ENCODE measurements around the gene ABCD3.

ABCD3 gene

DNA sequence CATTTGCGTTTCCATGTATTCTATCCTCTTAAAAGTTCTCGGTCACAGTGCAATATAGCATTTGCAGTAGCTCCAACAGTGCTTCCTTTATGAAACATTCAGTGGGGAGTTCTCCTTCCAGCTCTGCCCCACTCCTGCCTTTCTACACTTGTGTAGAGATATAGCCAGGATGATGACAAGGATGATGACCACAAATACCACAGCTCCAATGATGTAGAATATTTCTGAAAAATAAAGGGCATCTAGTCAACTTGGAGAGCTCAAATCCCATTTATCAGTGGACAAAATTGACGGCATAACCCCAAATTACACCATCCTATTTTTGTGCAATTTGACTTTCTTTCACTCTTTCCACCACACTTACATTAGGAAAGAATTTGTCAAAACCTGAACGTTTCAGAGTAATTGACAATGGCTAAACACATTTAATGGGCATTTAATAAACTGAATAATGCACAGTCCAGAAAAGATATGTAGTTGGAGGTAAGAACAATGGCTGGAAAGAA lies 112.2 kb downstream of the ABCD3 start:
- H3K36me3 ChIP-seq (replicated peaks; ENCODE audit: insufficient read depth, low read length) = no peaks in the 10 kb centered on the region
- no peak for DNase-seq

DNA sequence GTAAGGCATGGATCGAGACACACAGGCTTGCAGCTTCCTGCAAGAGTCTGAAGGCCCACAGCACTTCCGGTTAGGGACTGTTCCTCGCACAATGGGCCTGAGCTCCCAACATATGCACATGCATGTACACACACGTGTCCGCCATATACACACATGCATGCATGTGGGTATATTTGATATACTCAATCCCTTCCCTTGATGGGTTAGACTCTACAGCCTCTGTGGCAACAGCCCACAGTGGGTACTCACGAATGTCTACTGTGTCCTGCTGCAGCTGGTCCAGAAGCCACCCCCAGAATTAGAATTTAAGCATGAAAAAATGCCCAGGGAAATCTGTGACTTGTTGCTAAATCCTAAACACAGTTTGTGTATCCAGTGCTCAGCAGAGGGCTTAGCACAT lies 113.5 kb downstream of the ABCD3 start:
- Histone ChIP-seq H3K27me3 (replicated peaks; ENCODE audit: insufficient read depth, low read length) (no peaks in the 10 kb centered on the region), H3K9me2 (replicated peaks; ENCODE audit: insufficient read depth, low read length) (no peaks in the 10 kb centered on the region), H2AFZ (ENCODE audit: low read length) (no peak overlapping the region), H3F3A (ENCODE audit: insufficient read depth, low read length) (no peaks in the 10 kb centered on the region), H3K9me3 (replicated peaks; ENCODE audit: insufficient read depth, low read length) (no peaks in the 10 kb centered on the region), H3K36me3 (replicated peaks; ENCODE audit: insufficient read depth, low read length) (no peaks in the 10 kb centered on the region), H3K79me2 (ENCODE audit: low read length) (no peaks in the 10 kb centered on the region), H3K4me2 (ENCODE audit: low read depth, low read length) (no peak overlapping the region), H3K27ac (ENCODE audit: low read length) (no peak overlapping the region), H3K4me3 (ENCODE audit: low read length) (no peak overlapping the region), H3K4me1 (ENCODE audit: low read length) (no peaks in the 10 kb centered on the region), H4K20me1 (ENCODE audit: insufficient read depth, low read length) (no peaks in the 10 kb centered on the region), H3K9ac (ENCODE audit: low read length) (no peak overlapping the region)
- DNase-seq = no peak
- TF ChIP-seq, protein P1, sequence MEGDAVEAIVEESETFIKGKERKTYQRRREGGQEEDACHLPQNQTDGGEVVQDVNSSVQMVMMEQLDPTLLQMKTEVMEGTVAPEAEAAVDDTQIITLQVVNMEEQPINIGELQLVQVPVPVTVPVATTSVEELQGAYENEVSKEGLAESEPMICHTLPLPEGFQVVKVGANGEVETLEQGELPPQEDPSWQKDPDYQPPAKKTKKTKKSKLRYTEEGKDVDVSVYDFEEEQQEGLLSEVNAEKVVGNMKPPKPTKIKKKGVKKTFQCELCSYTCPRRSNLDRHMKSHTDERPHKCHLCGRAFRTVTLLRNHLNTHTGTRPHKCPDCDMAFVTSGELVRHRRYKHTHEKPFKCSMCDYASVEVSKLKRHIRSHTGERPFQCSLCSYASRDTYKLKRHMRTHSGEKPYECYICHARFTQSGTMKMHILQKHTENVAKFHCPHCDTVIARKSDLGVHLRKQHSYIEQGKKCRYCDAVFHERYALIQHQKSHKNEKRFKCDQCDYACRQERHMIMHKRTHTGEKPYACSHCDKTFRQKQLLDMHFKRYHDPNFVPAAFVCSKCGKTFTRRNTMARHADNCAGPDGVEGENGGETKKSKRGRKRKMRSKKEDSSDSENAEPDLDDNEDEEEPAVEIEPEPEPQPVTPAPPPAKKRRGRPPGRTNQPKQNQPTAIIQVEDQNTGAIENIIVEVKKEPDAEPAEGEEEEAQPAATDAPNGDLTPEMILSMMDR (IDR thresholded peaks at IDR 0.05; ENCODE audit: low read length) = no peak
- no peak for TF ChIP-seq EZH2phosphoT487 (IDR thresholded peaks at IDR 0.05; ENCODE audit: low read length)
- no peak for TF ChIP-seq EZH2 (optimal IDR thresholded peaks at IDR 0.05; ENCODE audit: low read depth, low read length)

More for the DNA sequence above, 112.2 kb downstream of the ABCD3 start:
- H3K9me2 ChIP-seq (replicated peaks; ENCODE audit: insufficient read depth, low read length) = no peaks in the 10 kb centered on the region
- H3K4me2 ChIP-seq (ENCODE audit: low read depth, low read length) = no peak overlapping the region
- H3K9me3 ChIP-seq (replicated peaks; ENCODE audit: insufficient read depth, low read length) = no peaks in the 10 kb centered on the region
- H3K4me3 ChIP-seq (ENCODE audit: low read length) = no peak overlapping the region
- H4K20me1 ChIP-seq (ENCODE audit: insufficient read depth, low read length) = no peaks in the 10 kb centered on the region
- H2AFZ ChIP-seq (ENCODE audit: low read length) = no peak overlapping the region
- no peaks in the 10 kb centered on the region for H3F3A ChIP-seq (ENCODE audit: insufficient read depth, low read length)
- H3K4me1 ChIP-seq (ENCODE audit: low read length) = no peaks in the 10 kb centered on the region
- TF ChIP-seq EZH2phosphoT487 (IDR thresholded peaks at IDR 0.05; ENCODE audit: low read length) = no peak
- TF ChIP-seq EZH2 (optimal IDR thresholded peaks at IDR 0.05; ENCODE audit: low read depth, low read length) = no peak
- TF ChIP-seq, protein P1 (IDR thresholded peaks at IDR 0.05; ENCODE audit: low read length) = no peak
- H3K27ac ChIP-seq (ENCODE audit: low read length) = no peak overlapping the region
- H3K79me2 ChIP-seq (ENCODE audit: low read length) = no peaks in the 10 kb centered on the region
- no peaks in the 10 kb centered on the region for H3K27me3 ChIP-seq (replicated peaks; ENCODE audit: insufficient read depth, low read length)
- no peak overlapping the region for H3K9ac ChIP-seq (ENCODE audit: low read length)

DNA sequence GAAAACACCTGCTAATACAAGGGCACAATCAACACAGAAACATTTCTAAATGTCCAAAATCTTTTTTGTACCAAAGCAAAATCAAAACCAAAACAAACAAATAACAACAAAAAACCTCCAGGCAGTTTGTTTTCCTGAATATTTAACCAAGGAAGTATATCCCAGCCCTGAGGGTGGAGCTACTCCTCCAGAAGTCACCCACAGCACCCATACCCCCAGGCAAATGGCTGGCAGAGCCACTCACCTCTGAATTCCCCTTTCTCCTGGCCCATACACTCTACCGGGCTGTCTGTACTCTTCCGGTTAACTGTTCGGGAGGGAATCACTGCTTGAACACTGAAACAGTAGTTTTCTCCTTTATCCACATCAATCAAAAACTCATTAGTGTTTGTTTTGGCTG lies 113.9 kb downstream of the ABCD3 start:
- DNase-seq = no peak
- Histone ChIP-seq H3K9me2 (replicated peaks; ENCODE audit: insufficient read depth, low read length) (no peaks in the 10 kb centered on the region), H3K4me2 (ENCODE audit: low read depth, low read length) (no peak overlapping the region), H3K27me3 (replicated peaks; ENCODE audit: insufficient read depth, low read length) (no peaks in the 10 kb centered on the region), H3K36me3 (replicated peaks; ENCODE audit: insufficient read depth, low read length) (no peaks in the 10 kb centered on the region), H3K9ac (ENCODE audit: low read length) (no peak overlapping the region), H4K20me1 (ENCODE audit: insufficient read depth, low read length) (no peaks in the 10 kb centered on the region), H3K9me3 (replicated peaks; ENCODE audit: insufficient read depth, low read length) (no peaks in the 10 kb centered on the region), H3K27ac (ENCODE audit: low read length) (no peak overlapping the region), H2AFZ (ENCODE audit: low read length) (no peak overlapping the region), H3K4me3 (ENCODE audit: low read length) (no peak overlapping the region), H3K79me2 (ENCODE audit: low read length) (no peaks in the 10 kb centered on the region), H3F3A (ENCODE audit: insufficient read depth, low read length) (no peaks in the 10 kb centered on the region), H3K4me1 (ENCODE audit: low read length) (no peaks in the 10 kb centered on the region)
- no peak for TF ChIP-seq EZH2 (optimal IDR thresholded peaks at IDR 0.05; ENCODE audit: low read depth, low read length)
- TF ChIP-seq, protein P1 (IDR thresholded peaks at IDR 0.05; ENCODE audit: low read length) = no peak
- no peak for TF ChIP-seq EZH2phosphoT487 (IDR thresholded peaks at IDR 0.05; ENCODE audit: low read length)

Data from MM.1S (cell line).